Measurements from ENCODE around the gene ABLIM3.

ABLIM3 gene
- 0 reads per million in 2 experiments for total RNA-seq

- DNase-seq (ENCODE audit: low read depth), result peak; percentile 52
Observed at GRCh38 chr5:149141224-149141956, at the start of gene ABLIM3. ABLIM3 (plus strand) TSS chr5:149141493; CDS start chr5:149142096, 603 bp downstream.

DNA sequence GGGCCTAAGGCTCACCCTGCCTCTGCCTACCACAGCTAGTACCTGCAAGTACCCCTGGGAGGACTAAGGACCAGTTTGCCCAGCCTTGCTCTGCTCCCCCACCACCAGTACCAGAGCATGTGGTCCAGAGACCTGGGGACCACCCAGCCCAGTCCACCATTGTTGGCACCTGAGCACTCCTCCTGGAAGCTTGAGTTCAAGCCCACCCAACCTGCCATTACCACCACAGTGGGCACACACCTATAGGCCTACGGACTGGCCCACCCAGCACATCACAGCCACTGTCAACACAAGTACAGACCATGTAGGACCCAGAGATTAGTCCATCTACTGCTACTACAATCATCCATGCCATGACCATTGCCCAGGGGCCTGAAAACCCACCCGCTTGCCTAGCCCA is 47.7 kb upstream of the ABLIM3 start:
- DNase-seq (ENCODE audit: low read depth), result no peak

GRCh38 chr5:149094996-149095395 is 46.3 kb upstream of the ABLIM3 start:
- no peak for DNase-seq (ENCODE audit: low read depth)

DNA sequence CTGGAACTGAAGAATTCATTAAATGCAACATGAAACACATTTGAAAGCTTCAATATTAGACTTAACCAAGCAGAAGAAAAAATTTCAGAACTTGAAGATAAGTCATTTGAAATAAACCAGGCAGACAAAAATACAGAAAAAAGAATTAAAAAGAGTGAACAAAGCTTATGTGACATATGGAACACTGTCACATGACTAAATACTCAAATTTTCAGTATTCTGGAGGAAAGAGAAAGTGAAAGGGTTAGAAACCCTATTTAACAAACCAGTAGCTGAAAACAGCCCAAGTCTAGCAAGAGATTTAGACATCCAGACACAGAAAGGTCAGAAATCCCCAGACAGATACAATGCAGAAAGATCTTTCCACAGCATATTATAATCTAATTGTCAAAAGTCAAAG is 41.4 kb upstream of the ABLIM3 start:
- no peak for DNase-seq (ENCODE audit: low read depth)

DNA sequence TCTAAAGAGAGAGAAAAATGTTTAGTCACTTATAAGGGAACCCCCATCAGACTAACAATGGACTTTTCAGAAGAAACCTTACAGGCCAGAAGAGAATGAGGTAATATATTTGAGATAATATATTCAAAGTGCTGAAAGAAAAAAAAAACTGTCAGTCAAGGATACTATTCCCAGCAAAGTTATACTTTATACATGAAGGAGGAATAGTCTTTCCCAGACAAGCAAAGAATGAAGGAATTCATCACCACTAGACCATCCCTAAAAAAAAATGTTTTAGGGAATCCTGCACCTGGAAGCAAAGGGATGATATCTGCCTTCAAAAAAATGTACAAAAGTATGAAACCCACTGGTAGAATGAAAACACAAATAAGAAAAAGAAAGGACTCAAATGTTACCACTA is 41.0 kb upstream of the ABLIM3 start:
- no peak for DNase-seq (ENCODE audit: low read depth)

- DNase-seq (ENCODE audit: low read depth), result no peak
Observed at GRCh38 chr5:149108651-149109280, 32.5 kb upstream of the ABLIM3 start.

GRCh38 chr5:149110406-149110805 is 30.9 kb upstream of the ABLIM3 start:
- no peak for DNase-seq (ENCODE audit: low read depth)

DNA sequence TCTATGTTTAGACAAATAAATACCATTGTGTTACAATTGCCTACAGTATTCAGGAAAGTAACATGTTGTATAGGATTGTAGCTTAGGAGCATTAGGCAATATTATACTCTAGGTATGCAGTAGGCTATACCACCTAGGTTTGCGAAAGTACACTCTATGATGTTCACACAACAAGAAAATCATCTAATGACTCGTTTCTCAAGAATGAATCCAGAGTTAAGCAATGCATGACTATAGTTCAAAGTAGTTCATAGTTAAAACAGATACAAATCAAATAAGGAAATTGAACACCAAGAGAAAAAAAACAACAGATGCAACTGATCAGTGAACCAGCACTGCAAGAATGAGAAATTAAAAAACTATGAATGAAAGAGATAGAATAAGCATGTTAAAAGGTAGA is 27.6 kb upstream of the ABLIM3 start:
- DNase-seq (ENCODE audit: low read depth), result no peak

GRCh38 chr5:149114403-149115312 is 26.6 kb upstream of the ABLIM3 start:
- DNase-seq (ENCODE audit: low read depth), result peak; percentile 9

DNA sequence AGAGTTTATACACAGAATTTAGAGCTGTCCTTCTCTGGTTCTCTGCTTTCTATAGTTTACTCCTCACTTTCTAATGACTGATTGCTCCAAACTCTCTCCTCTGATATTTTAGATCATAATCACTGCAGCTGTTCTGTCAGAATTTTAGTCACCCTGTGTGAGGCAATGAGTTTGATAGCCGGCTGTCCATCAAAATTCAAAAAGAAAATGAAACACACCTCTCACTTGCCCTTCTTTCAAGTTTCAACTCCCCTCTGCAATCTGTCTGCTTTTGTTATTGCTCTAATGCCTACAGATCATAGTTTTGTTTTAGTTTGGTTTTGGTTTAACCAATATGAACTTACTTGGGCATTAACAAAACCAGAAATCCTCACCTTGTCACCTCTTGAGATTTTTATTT is 23.3 kb upstream of the ABLIM3 start:
- no peak for DNase-seq (ENCODE audit: low read depth)

DNA sequence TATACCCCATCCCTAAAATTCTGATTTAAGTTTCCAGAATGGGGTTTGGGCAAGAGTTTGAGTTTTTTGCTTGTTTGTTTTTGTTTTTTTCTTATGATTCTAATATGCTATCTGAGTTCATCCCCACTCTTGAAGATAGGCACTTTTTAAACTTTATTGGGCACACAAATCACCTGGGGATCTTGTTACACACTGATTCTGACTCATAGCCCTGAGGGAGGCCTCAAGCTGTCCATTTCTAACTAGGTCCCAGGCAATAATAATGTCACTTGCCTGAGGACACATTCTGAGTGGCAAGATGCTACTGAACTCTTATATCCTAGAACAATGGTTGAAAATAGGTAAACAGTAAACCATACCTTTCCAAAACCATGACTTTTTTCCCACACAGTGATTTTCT is 22.8 kb upstream of the ABLIM3 start:
- DNase-seq (ENCODE audit: low read depth), result no peak

DNA sequence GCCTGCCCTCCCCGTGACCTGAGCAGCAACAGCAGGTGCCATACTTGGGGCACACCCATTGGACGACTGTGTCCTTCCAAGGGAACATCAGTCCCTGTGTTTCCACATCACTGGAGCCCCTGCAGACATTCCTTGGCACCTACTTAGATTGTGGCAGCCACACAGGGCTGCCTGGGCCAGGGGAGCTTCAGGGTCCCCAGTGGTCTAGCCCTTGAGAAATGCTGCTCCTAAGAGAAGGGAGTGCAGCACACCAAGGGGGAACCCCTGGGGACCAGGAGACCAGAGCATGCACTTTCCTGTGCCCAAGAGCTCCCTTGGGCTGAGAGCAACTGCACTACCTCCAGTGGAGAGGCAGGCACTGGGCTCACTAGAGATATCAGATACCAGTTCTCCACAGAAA is 20.1 kb upstream of the ABLIM3 start:
- DNase-seq (ENCODE audit: low read depth), result no peak

DNA sequence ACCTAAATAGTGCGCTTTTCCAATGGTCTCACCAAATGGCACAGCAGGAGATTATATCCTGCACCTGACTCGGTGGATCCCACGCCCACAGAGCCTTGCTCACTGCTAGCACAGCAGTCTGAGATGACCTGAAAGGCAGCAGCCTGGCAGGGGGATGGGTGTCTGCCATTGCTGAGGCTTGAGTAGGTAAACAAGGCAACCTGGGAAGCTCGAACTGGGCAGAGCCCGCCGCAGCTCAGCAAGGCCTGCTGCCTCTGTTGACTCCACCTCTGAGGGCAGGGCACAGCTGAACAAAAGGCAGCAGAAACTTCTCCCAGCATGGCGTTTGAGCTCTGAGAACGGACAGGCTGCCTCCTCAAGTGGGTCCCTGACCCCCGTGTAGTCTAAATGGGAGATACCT is 18.1 kb upstream of the ABLIM3 start:
- no peak for DNase-seq (ENCODE audit: low read depth)

- no peak for DNase-seq (ENCODE audit: low read depth)
Observed at GRCh38 chr5:149125386-149125891, 15.9 kb upstream of the ABLIM3 start.

DNA sequence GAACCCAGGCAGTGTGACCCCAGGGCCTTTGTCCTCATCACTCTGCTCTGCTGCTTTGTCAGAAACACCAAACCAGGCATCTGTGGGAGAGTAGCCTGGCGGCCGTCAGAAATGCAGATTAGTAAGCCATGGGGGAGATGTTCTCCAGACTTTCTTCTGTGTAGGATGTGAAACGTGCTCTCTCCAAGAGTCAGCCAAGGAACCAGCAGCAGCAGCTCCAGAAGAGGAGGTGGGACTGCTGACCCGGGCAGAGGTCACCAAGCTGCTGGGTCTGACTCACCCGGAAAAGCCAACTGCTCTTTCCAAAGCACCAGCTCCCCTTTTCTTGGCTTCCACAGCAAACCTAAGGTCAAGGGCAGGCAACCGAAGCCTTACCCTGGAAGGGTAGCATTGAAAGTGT is 14.4 kb upstream of the ABLIM3 start:
- no peak for DNase-seq (ENCODE audit: low read depth)

- DNase-seq (ENCODE audit: low read depth), result no peak
Observed at GRCh38 chr5:149127394-149127955, 13.8 kb upstream of the ABLIM3 start.

- DNase-seq (ENCODE audit: low read depth), result no peak
Observed at GRCh38 chr5:149128023-149128875, 13.0 kb upstream of the ABLIM3 start.

- no peak for DNase-seq (ENCODE audit: low read depth)
Observed at GRCh38 chr5:149129181-149129580, 12.1 kb upstream of the ABLIM3 start.

DNA sequence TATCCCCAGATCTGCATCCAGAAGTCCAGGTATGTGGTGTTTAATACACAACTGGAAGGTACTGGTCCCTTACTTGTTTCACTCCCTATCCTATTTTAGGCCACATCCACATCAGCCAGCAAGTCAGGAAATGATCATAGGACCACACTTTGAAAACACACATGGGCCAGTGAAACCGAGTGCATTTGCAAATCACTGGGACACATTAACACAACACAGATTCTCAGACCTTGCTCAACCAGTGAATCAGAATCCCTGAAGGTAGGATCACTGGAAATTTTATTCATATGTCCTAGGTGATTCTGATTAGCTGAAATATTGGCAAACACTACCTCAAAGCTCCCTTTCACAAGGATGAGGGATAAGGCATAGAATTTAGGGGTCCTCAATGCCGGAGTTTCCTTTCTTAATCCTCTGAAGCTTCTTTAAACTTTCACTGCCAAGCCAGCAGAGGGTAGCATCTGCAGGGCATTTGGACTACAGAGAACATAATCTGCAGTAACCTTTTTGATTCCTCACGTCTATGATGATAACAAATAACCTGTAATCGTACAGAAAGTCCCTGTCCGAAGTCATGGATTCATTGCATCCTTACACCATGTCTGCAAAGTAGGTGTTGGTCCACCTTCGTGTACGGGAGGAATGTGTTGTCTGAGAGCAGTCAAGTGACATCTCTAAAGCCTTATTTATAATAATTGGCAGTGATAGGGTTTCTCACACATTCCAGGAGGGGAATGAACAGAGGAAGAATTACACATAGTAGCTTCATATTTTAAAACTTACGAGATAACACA is 11.0 kb upstream of the ABLIM3 start:
- DNase-seq (ENCODE audit: low read depth), result no peak

- DNase-seq (ENCODE audit: low read depth), result no peak
Observed at GRCh38 chr5:149132474-149132873, 8.8 kb upstream of the ABLIM3 start.
